Trophoblast cell (in vitro differentiated cells and primary cell): ENCODE data around the gene LENEP.
A peak's percentile ranks its signal among the peaks of the same experiment; 100 is the strongest.

ENCODE experiments used
- DNase-seq, 2 donors: peaks; one replicate each; pipeline ENCODE4 v3.0.0-alpha.2; 2016
- H2AFZ ChIP-seq: 2 replicates; pipeline ENCODE4 v1.6.1; 2013; ENCODE audit warnings: low read length, moderate library complexity, mild to moderate bottlenecking; ENCODE audit not compliant: insufficient read depth, poor library complexity
- H2AK5ac ChIP-seq: 2 replicates; pipeline ENCODE4 v1.6.1; 2013; ENCODE audit warnings: mild to moderate bottlenecking, low read length
- H2BK120ac ChIP-seq: 2 replicates; pipeline ENCODE4 v1.6.1; 2013; ENCODE audit warnings: low read length, mild to moderate bottlenecking, moderate library complexity; ENCODE audit not compliant: insufficient read depth, poor library complexity
- H2BK12ac ChIP-seq: 2 replicates; pipeline ENCODE4 v1.6.1; 2013; ENCODE audit warnings: mild to moderate bottlenecking, low read length, moderate library complexity
- H2BK5ac ChIP-seq: 2 replicates; pipeline ENCODE4 v1.6.1; 2013; ENCODE audit warnings: low read length, low read depth, moderate library complexity, mild to moderate bottlenecking; ENCODE audit not compliant: poor library complexity
- H3K14ac ChIP-seq: 2 replicates; pipeline ENCODE4 v1.6.1; 2013; ENCODE audit warnings: mild to moderate bottlenecking, low read length
- H3K18ac ChIP-seq: 2 replicates; pipeline ENCODE4 v1.6.1; 2013; ENCODE audit warnings: mild to moderate bottlenecking, low read length
- H3K23ac ChIP-seq: 2 replicates; pipeline ENCODE4 v1.6.1; 2013; ENCODE audit warnings: low read length
- H3K27ac ChIP-seq: 2 replicates; pipeline ENCODE4 v1.5.1; 2013; ENCODE audit warnings: low read depth, mild to moderate bottlenecking, inconsistent platforms, low read length, moderate library complexity
- H3K27me3 ChIP-seq: 2 replicates; pipeline ENCODE4 v1.6.1; 2013; ENCODE audit warnings: inconsistent platforms, mild to moderate bottlenecking, low read length, moderate library complexity; ENCODE audit not compliant: insufficient read depth
- H3K36me3 ChIP-seq, 2 experiments: 1 replicate in 1 of 2; 2 replicates in 1 of 2; pipeline ENCODE4 v1.6.1; 2013; ENCODE audit warnings: low read length in 2 of 2, mild to moderate bottlenecking in 2 of 2, moderate library complexity in 1 of 2; ENCODE audit not compliant: insufficient read depth in 2 of 2, control insufficient read depth in 1 of 2
- H3K4ac ChIP-seq: 2 replicates; pipeline ENCODE4 v1.6.1; 2013; ENCODE audit warnings: low read depth, mild to moderate bottlenecking, low read length, moderate library complexity
- H3K4me1 ChIP-seq, 2 experiments: 1 replicate in 1 of 2; 2 replicates in 1 of 2; pipeline ENCODE4 v1.6.1; 2013; ENCODE audit warnings: low read length in 2 of 2, mild to moderate bottlenecking in 2 of 2, moderate library complexity in 1 of 2; ENCODE audit not compliant: insufficient read depth in 2 of 2, control insufficient read depth in 1 of 2
- H3K4me2 ChIP-seq: 2 replicates; pipeline ENCODE4 v1.6.1; 2013; ENCODE audit warnings: inconsistent platforms, mild to moderate bottlenecking, low read length, moderate library complexity
- H3K4me3 ChIP-seq: 2 replicates; pipeline ENCODE4 v1.5.1; 2013; ENCODE audit warnings: mild to moderate bottlenecking, low read depth, low read length, inconsistent platforms
- H3K79me1 ChIP-seq: one replicate; pipeline ENCODE4 v1.6.1; 2013; ENCODE audit warnings: low read length
- H3K79me2 ChIP-seq: 2 replicates; pipeline ENCODE4 v1.6.1; 2013; ENCODE audit warnings: low read length, mild to moderate bottlenecking; ENCODE audit not compliant: control insufficient read depth, insufficient read depth, poor library complexity
- H3K9ac ChIP-seq: 2 replicates; pipeline ENCODE4 v1.6.1; 2013; ENCODE audit warnings: mild to moderate bottlenecking, low read length
- H3K9me3 ChIP-seq: 2 replicates; pipeline ENCODE4 v1.6.1; 2013; ENCODE audit warnings: low read depth, mild to moderate bottlenecking, control low read depth, inconsistent platforms, low read length; ENCODE audit not compliant: insufficient read depth
- H4K12ac ChIP-seq: 2 replicates; pipeline ENCODE4 v1.6.1; 2013; ENCODE audit warnings: low read depth, mild to moderate bottlenecking, low read length, moderate library complexity
- H4K8ac ChIP-seq: 2 replicates; pipeline ENCODE4 v1.6.1; 2013; ENCODE audit warnings: low read depth, mild to moderate bottlenecking, low read length, moderate library complexity
- H4K91ac ChIP-seq: one replicate; pipeline ENCODE4 v1.6.1; 2013; ENCODE audit warnings: low read depth, mild to moderate bottlenecking, low read length, moderate library complexity
- WGBS: extraction: QIAGEN DNeasy Blood & Tissue Kit; methylation state at CpG from one replicate; pipeline ENCODE4 v1.1.7; 2013; ENCODE audit warnings: missing lambda C conversion rate; ENCODE audit not compliant: insufficient read length, insufficient coverage; ENCODE audit errors: extremely low coverage; 5-methylcytosine and 5-hydroxymethylcytosine counted together

Gene LENEP

DNA sequence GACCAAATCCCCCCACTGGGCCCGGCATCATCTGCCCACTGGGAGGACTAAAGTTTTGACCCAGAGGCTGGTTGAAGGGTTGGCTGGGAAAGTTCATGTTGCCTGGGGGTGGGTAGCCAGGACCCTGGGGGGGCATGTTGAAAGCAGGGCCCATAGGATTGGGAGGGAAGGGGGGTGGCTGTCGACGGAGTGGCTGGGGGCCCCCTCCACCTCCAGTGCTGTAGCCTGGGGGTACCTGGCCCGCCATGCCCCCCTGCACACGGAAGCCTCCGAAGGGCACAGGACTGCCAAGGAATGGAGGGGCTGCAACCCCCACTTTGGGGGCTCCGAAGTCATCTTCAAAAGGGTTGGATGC, 34.0 kb upstream of the LENEP start:
- Histone ChIP-seq H3K27ac (no peak overlapping the region), H4K91ac (no peak overlapping the region), H3K18ac (no peak overlapping the region), H2BK120ac (no peak overlapping the region), H3K23ac (no peak overlapping the region), H3K4me1 (peaks cover 22 to 26% of the 10 kb centered on the region in 2 experiments), H2BK12ac (no peak overlapping the region), H3K9me3 (no peaks in the 10 kb centered on the region), H4K12ac (no peak overlapping the region), H3K4ac (no peak overlapping the region), H3K14ac (no peak overlapping the region), H2AFZ (no peak overlapping the region), H3K79me2 (peaks cover 9% of the 10 kb centered on the region), H2BK5ac (no peak overlapping the region), H3K9ac (no peak overlapping the region), H3K4me2 (no peak overlapping the region), H2AK5ac (no peak overlapping the region), H3K4me3 (no peak overlapping the region), H4K8ac (no peak overlapping the region), H3K27me3 (no peaks in the 10 kb centered on the region), H3K36me3 (peaks cover 25 to 33% of the 10 kb centered on the region in 2 experiments), H3K79me1 (peaks cover 13% of the 10 kb centered on the region)
- no CpG with 5 or more reads among the region's 7 CpGs for WGBS
- no peak for DNase-seq

DNA sequence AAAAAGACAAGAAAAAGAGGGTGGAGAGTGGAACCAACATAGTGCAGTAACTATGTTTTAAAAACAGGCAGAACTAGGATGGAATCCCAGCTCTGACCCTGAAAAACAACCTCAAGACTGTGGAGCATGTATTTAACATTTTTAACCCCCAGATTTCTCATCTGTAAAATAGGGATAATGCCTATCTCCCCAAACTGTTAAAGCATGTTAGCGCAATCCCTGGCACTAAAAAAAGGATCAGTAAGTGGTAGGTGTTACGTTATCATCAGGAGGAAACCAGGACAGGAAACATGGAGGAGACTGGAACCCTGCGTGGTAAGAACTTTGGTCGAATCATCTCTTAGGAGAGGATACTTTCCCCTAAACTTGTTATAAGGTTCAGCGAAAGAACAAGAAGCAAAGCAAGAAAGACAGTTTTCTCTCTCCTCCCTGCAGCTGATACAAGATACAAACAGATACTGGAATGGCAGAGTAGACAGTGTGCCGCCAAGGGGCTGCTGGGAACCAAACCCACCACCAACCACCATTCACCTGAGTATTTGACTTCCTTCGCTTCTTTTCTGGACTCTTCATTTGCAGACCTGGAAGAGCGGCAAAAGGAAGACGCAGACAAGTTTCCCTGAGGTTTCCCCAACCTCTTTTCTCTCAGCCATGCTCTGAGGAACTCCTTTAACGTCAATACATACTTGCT, 32.8 kb upstream of the LENEP start:
- H3K14ac ChIP-seq = peak overlapping the region; percentile 13
- H3K4me3 ChIP-seq = no peak overlapping the region
- no peak overlapping the region for H2AFZ ChIP-seq
- H3K36me3 ChIP-seq = peaks cover 32 to 44% of the 10 kb centered on the region in 2 experiments
- peak overlapping the region; percentile 82 for H3K4me2 ChIP-seq
- no CpG with 5 or more reads among the region's 10 CpGs for WGBS
- H3K18ac ChIP-seq = no peak overlapping the region
- no peaks in the 10 kb centered on the region for H3K9me3 ChIP-seq
- H4K91ac ChIP-seq = no peak overlapping the region
- H3K27ac ChIP-seq = no peak overlapping the region
- no peak overlapping the region for H3K4ac ChIP-seq
- no peak overlapping the region for H2AK5ac ChIP-seq
- DNase-seq = no peak
- no peaks in the 10 kb centered on the region for H3K27me3 ChIP-seq
- H4K8ac ChIP-seq = no peak overlapping the region
- no peak overlapping the region for H4K12ac ChIP-seq
- no peak overlapping the region for H3K9ac ChIP-seq
- peaks cover 13% of the 10 kb centered on the region for H3K79me1 ChIP-seq
- H2BK120ac ChIP-seq = no peak overlapping the region
- H3K79me2 ChIP-seq = peaks cover 9% of the 10 kb centered on the region
- peaks cover 18 to 20% of the 10 kb centered on the region in 2 experiments for H3K4me1 ChIP-seq
- peak overlapping the region; percentile 5 for H2BK12ac ChIP-seq
- no peak overlapping the region for H3K23ac ChIP-seq
- H2BK5ac ChIP-seq = no peak overlapping the region

GRCh38 chr1:154961207-154962155, 31.9 kb upstream of the LENEP start, which contains the start of gene PYGO2:
TSS of gene PYGO2 (minus strand) at chr1:154961782. CDS start at chr1:154961576, 206 bp downstream.
- H2BK120ac ChIP-seq = peak within 1 kb of the TSS; percentile 95
- H3K27ac ChIP-seq = peak within 1 kb of the TSS; percentile 99
- H3K27me3 ChIP-seq = no peaks in the 10 kb centered on the region
- peak within 1 kb of the TSS; percentile 37 for H2BK12ac ChIP-seq
- peak within 1 kb of the TSS; percentile 85 for H3K4ac ChIP-seq
- peak within 1 kb of the TSS; percentile 100 for H3K14ac ChIP-seq
- H4K8ac ChIP-seq = peak within 1 kb of the TSS; percentile 100
- H3K9me3 ChIP-seq = no peaks in the 10 kb centered on the region
- peak within 1 kb of the TSS; percentile 96 for H3K18ac ChIP-seq
- peaks cover 41 to 53% of the 10 kb centered on the region in 2 experiments for H3K36me3 ChIP-seq
- H2AFZ ChIP-seq = peak within 1 kb of the TSS; percentile 98
- DNase-seq = peak; percentile 45 to 71
- peak within 1 kb of the TSS; percentile 82 for H3K4me2 ChIP-seq
- peak within 1 kb of the TSS; percentile 95 for H2AK5ac ChIP-seq
- H4K12ac ChIP-seq = peak within 1 kb of the TSS; percentile 99
- peak within 1 kb of the TSS; percentile 97 for H3K9ac ChIP-seq
- H3K79me2 ChIP-seq = peaks cover 9% of the 10 kb centered on the region
- H3K79me1 ChIP-seq = peaks cover 11% of the 10 kb centered on the region
- no peak within 1 kb of the TSS for H3K23ac ChIP-seq
- peak within 1 kb of the TSS; percentile 97 for H2BK5ac ChIP-seq
- H3K4me3 ChIP-seq = peak within 1 kb of the TSS; percentile 87
- H4K91ac ChIP-seq = peak within 1 kb of the TSS; percentile 99
- peaks cover 16 to 18% of the 10 kb centered on the region in 2 experiments for H3K4me1 ChIP-seq
- no CpG with 5 or more reads among the region's 93 CpGs for WGBS

DNA sequence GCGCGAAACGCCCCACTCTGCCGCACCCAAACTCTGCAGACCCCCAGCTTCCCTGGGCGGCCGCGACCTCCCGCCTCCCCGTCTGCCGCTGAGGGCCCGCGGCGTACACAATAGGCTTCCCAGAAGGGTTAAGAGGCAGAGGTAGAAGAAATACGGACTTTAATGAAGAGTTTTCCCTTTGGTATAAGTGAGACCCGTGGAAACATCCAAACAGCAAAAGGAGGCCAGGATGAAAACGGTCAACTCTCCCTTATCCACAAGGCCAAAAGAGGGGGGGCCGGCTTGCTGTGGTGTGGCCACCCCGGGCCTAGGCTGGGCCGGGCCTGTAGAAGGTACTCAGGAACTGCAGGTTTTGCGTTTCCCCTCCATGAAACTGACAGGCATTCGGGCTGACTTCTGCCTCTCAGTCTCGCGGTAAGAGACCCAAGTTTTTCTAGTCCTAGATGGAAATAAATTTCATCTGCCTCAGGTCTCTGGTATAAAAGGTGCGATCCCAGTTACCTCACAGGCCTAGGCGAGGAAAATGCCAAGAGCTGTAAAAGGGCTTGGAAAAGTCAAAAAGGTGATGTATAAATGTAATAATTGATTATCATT, 31.1 kb upstream of the LENEP start:
- peak in 1 of 2 donors; percentile 24 for DNase-seq
- H4K12ac ChIP-seq = peak overlapping the region; percentile 99
- H2AFZ ChIP-seq = peak overlapping the region; percentile 98
- peak overlapping the region; percentile 82 for H3K4me2 ChIP-seq
- peak overlapping the region; percentile 100 for H4K8ac ChIP-seq
- H3K4me3 ChIP-seq = peak overlapping the region; percentile 87
- peak overlapping the region; percentile 85 for H3K4ac ChIP-seq
- WGBS = no CpG with 5 or more reads among the region's 25 CpGs
- peaks cover 9% of the 10 kb centered on the region for H3K79me2 ChIP-seq
- H3K27ac ChIP-seq = peak overlapping the region; percentile 99
- peak overlapping the region; percentile 97 for H2BK5ac ChIP-seq
- peaks cover 47 to 60% of the 10 kb centered on the region in 2 experiments for H3K36me3 ChIP-seq
- H3K18ac ChIP-seq = peak overlapping the region; percentile 96
- peak overlapping the region; percentile 99 for H4K91ac ChIP-seq
- peak overlapping the region; percentile 95 for H2AK5ac ChIP-seq
- H2BK120ac ChIP-seq = peak overlapping the region; percentile 95
- H3K9ac ChIP-seq = peak overlapping the region; percentile 97
- H3K79me1 ChIP-seq = peaks cover 11% of the 10 kb centered on the region
- no peaks in the 10 kb centered on the region for H3K9me3 ChIP-seq
- no peaks in the 10 kb centered on the region for H3K27me3 ChIP-seq
- peak overlapping the region; percentile 37 for H2BK12ac ChIP-seq
- peaks cover 11 to 12% of the 10 kb centered on the region in 2 experiments for H3K4me1 ChIP-seq
- H3K23ac ChIP-seq = no peak overlapping the region
- H3K14ac ChIP-seq = peak overlapping the region; percentile 100
